GM12878 (cell line): Measurements from ENCODE around the gene RET. TPM values are rescaled to one million over a fixed set of nuclear protein-coding genes. Genes with fewer than 3 reads are reported as not detected.

ENCODE experiments used
- ATAC-seq: fragments of 200-7000 bp; cut with Tn5 transposase; 3 replicates; pipeline ENCODE4 v1.9.1; 2020; ENCODE audit warnings: mild to moderate bottlenecking, moderate library complexity
- BruUV-seq: library from RNA; stranded (reverse); fragments of 400-500 nt; replicated peaks from 2 replicates; lab custom pipeline; 2021; lab: Mats Ljungman, UMichigan
- CTCF ChIA-PET: fragments of 300-600 bp; sonication (Branson Sonifier 250); formaldehyde crosslinking; extraction: SDS; loops from one replicate; lab custom pipeline; 2021; ENCODE audit warnings: inconsistent platforms; lab: Yijun Ruan, JAX
- POLR2A ChIA-PET: fragments of 350-600 bp; formaldehyde crosslinking; extraction: SDS; loops from one replicate; lab custom pipeline; 2021; ENCODE audit warnings: inconsistent platforms; lab: Charles Lee
- RAD21 ChIA-PET: fragments of 300-600 bp; sonication (Branson Sonifier 250); formaldehyde crosslinking; loops from one replicate; lab custom pipeline; 2023; ENCODE audit warnings: antibody characterized with exemption; ENCODE audit not compliant: unreplicated experiment; lab: Charles Lee
- SMC1A ChIA-PET: fragments of 300-600 bp; sonication (Branson Sonifier 250); formaldehyde crosslinking; loops from one replicate; lab custom pipeline; 2023; ENCODE audit not compliant: unreplicated experiment, uncharacterized antibody; lab: Charles Lee
- DNase-seq: peaks from one replicate; pipeline ENCODE4 v3.0.0-alpha.2; 2011; ENCODE audit warnings: low read depth, low spot score
- FAIRE-seq: peaks from 3 replicates; lab custom pipeline; 2011; peaks lifted over from hg19 to GRCh38; lab: Jason Lieb, UNC
- H2AFZ ChIP-seq: 2 replicates; pipeline ENCODE4 v1.6.0; 2011; ENCODE audit warnings: low read depth, low read length, control low read depth; ENCODE audit not compliant: control insufficient read depth
- H3K27ac ChIP-seq: 2 replicates; pipeline ENCODE4 v1.5.1; 2011; ENCODE audit warnings: control low read depth; ENCODE audit not compliant: control insufficient read depth, insufficient read depth
- H3K27me3 ChIP-seq, 2 experiments: replicated peaks in 1 of 2; 2 replicates each; pipeline versions ENCODE4 v1.6.0 to v1.6.1; 2011; ENCODE audit warnings: low read length in 1 of 2; ENCODE audit not compliant: control insufficient read depth in 2 of 2, insufficient read depth in 2 of 2
- H3K36me3 ChIP-seq, 2 experiments: 2 replicates each; pipeline ENCODE4 v1.5.1; 2011; ENCODE audit warnings: low read length in 1 of 2; ENCODE audit not compliant: control insufficient read depth in 2 of 2, insufficient read depth in 2 of 2
- H3K4me1 ChIP-seq: 2 replicates; pipeline ENCODE4 v1.6.1; 2011; ENCODE audit warnings: mild to moderate bottlenecking, low read length, moderate library complexity, mixed read lengths; ENCODE audit not compliant: control insufficient read depth, insufficient read depth
- H3K4me2 ChIP-seq: 2 replicates; pipeline ENCODE4 v1.6.0; 2011; ENCODE audit warnings: control low read depth; ENCODE audit not compliant: control insufficient read depth, insufficient read depth
- H3K4me3 ChIP-seq: fragments of 200-600 bp; sonication (generic); 2 replicates; pipeline ENCODE4 v1.5.1; 2016
- H3K79me2 ChIP-seq: 2 replicates; pipeline ENCODE4 v1.6.0; 2011; ENCODE audit warnings: low read length; ENCODE audit not compliant: control insufficient read depth, insufficient read depth
- H3K9ac ChIP-seq: 2 replicates; pipeline ENCODE4 v1.8.0; 2011; ENCODE audit warnings: low read length, control low read depth, mixed read lengths; ENCODE audit not compliant: control insufficient read depth, insufficient read depth
- H3K9me3 ChIP-seq: replicated peaks from 3 replicates; pipeline ENCODE4 v1.5.1; 2011; ENCODE audit warnings: mild to moderate bottlenecking, low read length; ENCODE audit not compliant: control insufficient read depth, insufficient read depth
- H4K20me1 ChIP-seq: 2 replicates; pipeline ENCODE4 v1.6.0; 2011; ENCODE audit not compliant: control insufficient read depth, insufficient read depth
- BHLHE40 ChIP-seq, 2 experiments: fragments of 450-650 bp in 1 of 2; IDR thresholded peaks; 2 replicates each; pipeline ENCODE4 v1.6.1; 2011 to 2017; ENCODE audit warnings: low read depth in 2 of 2, borderline replicate concordance in 1 of 2, improper control_type of control experiment in 1 of 2, low read length in 1 of 2, mild to moderate bottlenecking in 1 of 2
- CHD2 ChIP-seq: IDR thresholded peaks from 2 replicates; pipeline ENCODE4 v1.6.1; 2011; ENCODE audit warnings: low read depth, low read length, improper control_type of control experiment, borderline replicate concordance
- EGR1 ChIP-seq, 2 experiments: IDR thresholded peaks; 1 replicate in 1 of 2; 2 replicates in 1 of 2; pipeline ENCODE4 v1.6.1; 2011 to 2012; ENCODE audit warnings: low read depth in 2 of 2, low read length in 2 of 2, borderline replicate concordance in 1 of 2, mild to moderate bottlenecking in 1 of 2, moderate library complexity in 1 of 2
- EZH2 ChIP-seq: IDR thresholded peaks from 2 replicates; pipeline ENCODE4 v1.6.1; 2012; ENCODE audit warnings: low read depth, mild to moderate bottlenecking, control low read depth, inconsistent platforms, low read length, borderline replicate concordance; ENCODE audit not compliant: control insufficient read depth
- HCFC1 ChIP-seq: fragments of 150-350 bp; IDR thresholded peaks from 2 replicates; pipeline ENCODE4 v1.6.1; 2014; ENCODE audit warnings: low read length
- HDGF ChIP-seq: fragments of 450-650 bp; IDR thresholded peaks from 2 replicates; pipeline ENCODE4 v1.6.1; 2016; ENCODE audit warnings: antibody characterized with exemption
- RAD51 ChIP-seq: fragments of 450-650 bp; IDR thresholded peaks from 2 replicates; pipeline ENCODE4 v1.6.1; 2016; ENCODE audit warnings: moderate library complexity, mild to moderate bottlenecking, inconsistent platforms
- SRF ChIP-seq, 2 experiments: IDR thresholded peaks; 2 replicates each; pipeline ENCODE4 v1.6.1; 2011; ENCODE audit warnings: low read depth in 2 of 2, low read length in 2 of 2, mild to moderate bottlenecking in 1 of 2, moderate library complexity in 1 of 2
- WGBS: methylation state at CpG from one replicate; pipeline ENCODE4 v1.1.6; 2016; ENCODE audit warnings: low lambda C conversion rate; ENCODE audit not compliant: insufficient replicate concordance, insufficient coverage; ENCODE audit errors: missing lambda C conversion rate; 5-methylcytosine and 5-hydroxymethylcytosine counted together
- in situ Hi-C: fragments of 300-500 bp; cut with MboI; formaldehyde crosslinking; loops from 9 replicates; pipeline ENCODE4 v1.14.3; 2018; ENCODE audit warnings: mixed read lengths
- intact Hi-C: fragments of 100-400 bp; cut with micrococcal nuclease; formaldehyde crosslinking; loops from one replicate; pipeline ENCODE4 v1.14.2; 2022; ENCODE audit not compliant: unreplicated experiment
- polyA plus RNA-seq, 11 experiments: library from polyadenylated mRNA; depleted of rRNA in 4 of 11; unstranded in 6 of 11; stranded (reverse) in 5 of 11; fragments of >200 nt; fragmentation: Nextera tagmentation in 4 of 11; fragmentation: Illumina TruSeq in 1 of 11; extraction: Ambion mirVana in 4 of 11; extraction: Trizol in 1 of 11; gene quantifications; 1 replicate in 1 of 11; 2 replicates in 10 of 11; pipeline versions ENCODE4 v1.2.1 to v1.2.3, GENCODE V29; 2011 to 2016; ENCODE audit warnings: inconsistent platforms in 2 of 11, missing spikeins in 2 of 11, low read depth in 1 of 11
- total RNA-seq, 4 experiments: library from RNA; depleted of rRNA in 3 of 4; stranded (reverse); fragments of >200 nt in 3 of 4; fragmentation: Illumina TruSeq in 1 of 4; extraction: Trizol in 1 of 4; gene quantifications; 2 replicates each; pipeline versions ENCODE4 v1.2.1 to v1.2.3, GENCODE V29; 2013 to 2021
- TF ChIP-seq, protein P1 (sequence below): fragments of 450-650 bp; formaldehyde crosslinking; IDR thresholded peaks from 2 replicates; pipeline ENCODE4 v1.4.0; 2020; ENCODE audit warnings: mild to moderate bottlenecking, moderate library complexity
- TF ChIP-seq, protein P2 (sequence below): IDR thresholded peaks from 2 replicates; pipeline ENCODE4 v1.6.1; 2012; ENCODE audit warnings: low read depth, low read length, improper control_type of control experiment
- TF ChIP-seq, protein P3 (sequence below): fragments of 450-650 bp; IDR thresholded peaks from 2 replicates; pipeline ENCODE4 v1.6.1; 2018; ENCODE audit warnings: mild to moderate bottlenecking, low read depth, moderate library complexity; ENCODE audit not compliant: partially characterized antibody

The RET gene
- total and polyA plus RNA-seq, 10 of the 15 experiments (the other 5 are each of a cell fraction or from before 2014, with no cell fraction given), result not detected

DNA sequence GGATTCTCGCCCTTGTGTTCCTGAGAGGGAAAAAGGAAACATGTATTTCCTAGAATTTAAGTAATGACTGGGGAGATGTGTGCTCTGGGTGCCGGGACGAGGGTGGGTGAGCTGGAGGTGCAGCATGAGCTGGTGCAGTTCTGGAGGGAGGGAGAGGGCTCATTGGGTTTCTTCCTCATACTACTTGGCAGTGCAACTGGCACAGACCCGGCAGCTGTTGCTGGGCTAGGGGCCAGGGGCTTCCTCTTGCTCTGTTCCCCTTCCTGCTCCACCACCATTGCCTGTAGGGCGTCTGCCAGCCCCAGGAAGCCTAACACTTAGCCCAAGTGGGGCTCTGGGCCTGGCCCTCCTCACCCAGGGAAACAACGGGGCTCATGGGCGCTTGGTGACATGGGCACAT lies 5.9 kb downstream of the RET start (continued):
- TF ChIP-seq, protein P1, sequence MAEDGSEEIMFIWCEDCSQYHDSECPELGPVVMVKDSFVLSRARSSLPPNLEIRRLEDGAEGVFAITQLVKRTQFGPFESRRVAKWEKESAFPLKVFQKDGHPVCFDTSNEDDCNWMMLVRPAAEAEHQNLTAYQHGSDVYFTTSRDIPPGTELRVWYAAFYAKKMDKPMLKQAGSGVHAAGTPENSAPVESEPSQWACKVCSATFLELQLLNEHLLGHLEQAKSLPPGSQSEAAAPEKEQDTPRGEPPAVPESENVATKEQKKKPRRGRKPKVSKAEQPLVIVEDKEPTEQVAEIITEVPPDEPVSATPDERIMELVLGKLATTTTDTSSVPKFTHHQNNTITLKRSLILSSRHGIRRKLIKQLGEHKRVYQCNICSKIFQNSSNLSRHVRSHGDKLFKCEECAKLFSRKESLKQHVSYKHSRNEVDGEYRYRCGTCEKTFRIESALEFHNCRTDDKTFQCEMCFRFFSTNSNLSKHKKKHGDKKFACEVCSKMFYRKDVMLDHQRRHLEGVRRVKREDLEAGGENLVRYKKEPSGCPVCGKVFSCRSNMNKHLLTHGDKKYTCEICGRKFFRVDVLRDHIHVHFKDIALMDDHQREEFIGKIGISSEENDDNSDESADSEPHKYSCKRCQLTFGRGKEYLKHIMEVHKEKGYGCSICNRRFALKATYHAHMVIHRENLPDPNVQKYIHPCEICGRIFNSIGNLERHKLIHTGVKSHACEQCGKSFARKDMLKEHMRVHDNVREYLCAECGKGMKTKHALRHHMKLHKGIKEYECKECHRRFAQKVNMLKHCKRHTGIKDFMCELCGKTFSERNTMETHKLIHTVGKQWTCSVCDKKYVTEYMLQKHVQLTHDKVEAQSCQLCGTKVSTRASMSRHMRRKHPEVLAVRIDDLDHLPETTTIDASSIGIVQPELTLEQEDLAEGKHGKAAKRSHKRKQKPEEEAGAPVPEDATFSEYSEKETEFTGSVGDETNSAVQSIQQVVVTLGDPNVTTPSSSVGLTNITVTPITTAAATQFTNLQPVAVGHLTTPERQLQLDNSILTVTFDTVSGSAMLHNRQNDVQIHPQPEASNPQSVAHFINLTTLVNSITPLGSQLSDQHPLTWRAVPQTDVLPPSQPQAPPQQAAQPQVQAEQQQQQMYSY (CRISPR knock-in tag), result no peak
- TF ChIP-seq, protein P2, sequence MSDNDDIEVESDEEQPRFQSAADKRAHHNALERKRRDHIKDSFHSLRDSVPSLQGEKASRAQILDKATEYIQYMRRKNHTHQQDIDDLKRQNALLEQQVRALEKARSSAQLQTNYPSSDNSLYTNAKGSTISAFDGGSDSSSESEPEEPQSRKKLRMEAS, result no peak
- no peak for TF ChIP-seq HDGF
- no peak for TF ChIP-seq RAD51
- TF ChIP-seq, all 136 proteins: peak for 0

DNA sequence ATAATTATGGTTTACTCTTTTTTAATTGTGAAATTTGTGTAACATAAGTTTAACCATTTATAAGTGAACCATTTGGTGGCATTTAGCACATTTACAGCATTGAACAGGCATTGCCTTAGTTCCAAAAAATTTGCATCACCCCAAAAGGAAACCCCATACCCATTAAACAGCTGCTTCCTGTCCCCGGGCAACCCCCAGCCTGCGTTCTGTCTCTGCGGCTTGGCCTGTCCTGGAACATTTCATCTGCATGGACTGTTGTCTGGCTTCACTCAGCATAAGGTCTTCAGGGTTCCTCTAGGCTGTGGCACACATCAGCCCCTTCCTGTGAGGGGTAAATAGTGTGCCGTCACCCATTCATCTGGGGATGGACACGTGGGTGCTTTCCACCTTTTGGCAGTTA lies 6.9 kb downstream of the RET start:
- WGBS, result 2% methylated on average over 5 of the region's 5 CpGs
- no TSS peak for BruUV-seq
- FAIRE-seq (no peak), ATAC-seq (peak; percentile 47), DNase-seq (no peak)
- no peak overlapping the region for H3K27ac ChIP-seq
- H3K4me3 ChIP-seq, result no peak overlapping the region
- ChIA-PET SMC1A (no interaction called here), POLR2A (no interaction called here), CTCF (no interaction called here), RAD21 (no interaction called here)
- no peak overlapping the region for H3K9ac ChIP-seq
- H4K20me1 ChIP-seq, result no peaks in the 10 kb centered on the region
- no peaks in the 10 kb centered on the region for H3K4me1 ChIP-seq
- intact Hi-C loops (no loop called here), in situ Hi-C loops (no loop called here)
- no peak overlapping the region for H3K4me2 ChIP-seq
- no peak overlapping the region for H2AFZ ChIP-seq
- H3K9me3 ChIP-seq, result no peaks in the 10 kb centered on the region
- no peaks in the 10 kb centered on the region for H3K36me3 ChIP-seq
- no peaks in the 10 kb centered on the region for H3K79me2 ChIP-seq
- H3K27me3 ChIP-seq, result peaks cover 0 to 1% of the 10 kb centered on the region in 2 experiments; a peak in 1 of 4 replicates
- TF ChIP-seq EGR1 (IDR thresholded peaks at IDR 0.05; ENCODE audit: borderline replicate concordance in 1 of 2, low read depth in 2 of 2, low read length in 2 of 2), result no peak
- no peak for TF ChIP-seq HCFC1
- TF ChIP-seq, protein P1 (CRISPR knock-in tag), result no peak
- no peak for TF ChIP-seq CHD2
- TF ChIP-seq, protein P3, sequence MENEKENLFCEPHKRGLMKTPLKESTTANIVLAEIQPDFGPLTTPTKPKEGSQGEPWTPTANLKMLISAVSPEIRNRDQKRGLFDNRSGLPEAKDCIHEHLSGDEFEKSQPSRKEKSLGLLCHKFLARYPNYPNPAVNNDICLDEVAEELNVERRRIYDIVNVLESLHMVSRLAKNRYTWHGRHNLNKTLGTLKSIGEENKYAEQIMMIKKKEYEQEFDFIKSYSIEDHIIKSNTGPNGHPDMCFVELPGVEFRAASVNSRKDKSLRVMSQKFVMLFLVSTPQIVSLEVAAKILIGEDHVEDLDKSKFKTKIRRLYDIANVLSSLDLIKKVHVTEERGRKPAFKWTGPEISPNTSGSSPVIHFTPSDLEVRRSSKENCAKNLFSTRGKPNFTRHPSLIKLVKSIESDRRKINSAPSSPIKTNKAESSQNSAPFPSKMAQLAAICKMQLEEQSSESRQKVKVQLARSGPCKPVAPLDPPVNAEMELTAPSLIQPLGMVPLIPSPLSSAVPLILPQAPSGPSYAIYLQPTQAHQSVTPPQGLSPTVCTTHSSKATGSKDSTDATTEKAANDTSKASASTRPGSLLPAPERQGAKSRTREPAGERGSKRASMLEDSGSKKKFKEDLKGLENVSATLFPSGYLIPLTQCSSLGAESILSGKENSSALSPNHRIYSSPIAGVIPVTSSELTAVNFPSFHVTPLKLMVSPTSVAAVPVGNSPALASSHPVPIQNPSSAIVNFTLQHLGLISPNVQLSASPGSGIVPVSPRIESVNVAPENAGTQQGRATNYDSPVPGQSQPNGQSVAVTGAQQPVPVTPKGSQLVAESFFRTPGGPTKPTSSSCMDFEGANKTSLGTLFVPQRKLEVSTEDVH, result no peak
- TF ChIP-seq SRF (IDR thresholded peaks at IDR 0.05; ENCODE audit: low read depth in 2 of 2, low read length in 2 of 2), result no peak
- TF ChIP-seq BHLHE40 (IDR thresholded peaks at IDR 0.05; ENCODE audit: borderline replicate concordance in 1 of 2, low read depth in 2 of 2, low read length in 1 of 2), result no peak
- no peak for TF ChIP-seq EZH2
